NCI-H526 (cell line): ENCODE results near the gene NSRP1.
"Not testable (repeated sequence)": the region's sequence is repeated elsewhere in the genome, so short reads cannot be mapped to it uniquely, and the experiment has no call there.

ENCODE experiments used
- DNase-seq, 2 experiments: peaks; one replicate each; lab custom pipeline; 2025; lab: John Stamatoyannopoulos, UW

The NSRP1 gene

GRCh38 chr17:30187573-30187972, 71.0 kb downstream of the NSRP1 start:
- no peak for DNase-seq

DNA sequence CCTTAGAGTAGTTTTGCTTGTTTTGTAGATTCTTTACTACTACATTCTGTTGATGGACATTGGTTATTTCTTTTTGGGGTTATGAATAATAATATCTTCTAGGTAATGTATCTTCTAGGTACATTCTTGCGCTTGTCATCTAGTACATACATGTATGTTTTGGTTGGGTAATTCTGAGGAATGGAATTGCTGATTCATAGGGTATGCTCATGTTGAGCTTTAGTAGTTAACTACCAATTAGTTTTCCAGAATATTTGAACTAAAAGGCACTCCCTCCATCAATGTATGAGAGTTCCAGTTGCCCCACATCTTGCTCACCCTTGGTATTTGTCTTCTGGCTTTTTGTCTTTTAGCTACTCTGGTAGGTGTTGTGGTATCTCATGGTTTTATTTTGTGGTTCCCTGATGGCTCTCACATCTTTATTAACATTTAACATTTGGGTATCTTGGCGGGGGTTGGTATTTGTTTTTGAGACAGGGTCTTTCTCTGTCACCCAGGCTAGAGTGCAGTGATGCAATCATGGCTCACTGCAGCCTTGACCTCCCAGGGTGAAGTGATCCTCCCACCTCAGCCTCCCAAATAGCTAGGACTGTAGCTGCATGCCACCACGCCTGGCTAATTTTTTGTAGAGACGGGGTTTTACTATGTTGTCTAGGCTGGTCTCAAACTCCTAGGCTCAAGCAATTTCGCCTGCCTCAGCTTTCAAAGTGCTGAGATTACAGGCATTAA, 71.8 kb downstream of the NSRP1 start:
- no peak for DNase-seq

GRCh38 chr17:30191072-30191471, 74.5 kb downstream of the NSRP1 start:
- no peak for DNase-seq

DNA sequence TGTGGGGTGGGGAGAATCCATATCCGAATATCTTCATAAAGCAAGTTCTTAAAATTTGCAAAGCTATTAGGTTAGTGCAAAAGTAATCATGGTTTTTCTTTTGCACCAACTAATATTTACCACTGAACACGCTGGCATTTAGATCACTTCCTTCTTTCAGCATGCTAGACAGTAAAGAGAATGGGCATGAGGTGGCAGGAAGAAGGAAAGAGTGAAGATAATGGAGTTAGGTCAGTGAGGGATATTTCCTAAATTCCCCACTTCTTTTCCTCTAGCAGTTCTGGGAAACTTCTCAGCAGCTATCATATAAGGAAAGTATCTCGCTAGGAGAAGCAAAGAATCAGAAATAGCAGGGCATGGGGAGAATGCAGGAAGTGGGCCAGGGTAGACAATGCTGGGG, 79.9 kb downstream of the NSRP1 start:
- no peak for DNase-seq

DNA sequence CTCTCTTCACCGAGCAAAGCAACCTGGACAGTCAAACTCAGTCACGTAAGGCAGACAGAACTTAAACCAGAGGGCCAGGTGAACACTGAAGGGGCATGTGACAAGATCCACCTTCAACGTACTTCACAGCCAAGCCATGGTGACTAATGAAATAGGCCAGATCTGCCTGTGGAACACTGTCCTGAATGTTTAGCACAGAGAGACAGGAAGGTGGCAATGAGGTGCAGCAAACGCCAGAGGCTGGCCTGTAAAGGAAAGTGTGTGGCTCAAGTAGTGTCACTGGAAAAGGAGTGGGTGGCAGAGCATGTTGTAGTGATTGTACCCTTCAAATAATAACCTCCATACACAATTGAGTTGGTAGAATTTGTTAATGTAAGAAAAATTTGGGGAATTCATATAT, 80.8 kb downstream of the NSRP1 start:
- DNase-seq, result no peak

- no peak for DNase-seq
Measured at GRCh38 chr17:30199600-30199999, 83.0 kb downstream of the NSRP1 start.

- DNase-seq, result no peak
Measured at GRCh38 chr17:30200106-30200505, 83.5 kb downstream of the NSRP1 start.

- not testable (repeated sequence) for DNase-seq
Measured at GRCh38 chr17:30200656-30201055, 84.0 kb downstream of the NSRP1 start.

- no peak for DNase-seq
Measured at GRCh38 chr17:30203471-30203981, 86.9 kb downstream of the NSRP1 start.

DNA sequence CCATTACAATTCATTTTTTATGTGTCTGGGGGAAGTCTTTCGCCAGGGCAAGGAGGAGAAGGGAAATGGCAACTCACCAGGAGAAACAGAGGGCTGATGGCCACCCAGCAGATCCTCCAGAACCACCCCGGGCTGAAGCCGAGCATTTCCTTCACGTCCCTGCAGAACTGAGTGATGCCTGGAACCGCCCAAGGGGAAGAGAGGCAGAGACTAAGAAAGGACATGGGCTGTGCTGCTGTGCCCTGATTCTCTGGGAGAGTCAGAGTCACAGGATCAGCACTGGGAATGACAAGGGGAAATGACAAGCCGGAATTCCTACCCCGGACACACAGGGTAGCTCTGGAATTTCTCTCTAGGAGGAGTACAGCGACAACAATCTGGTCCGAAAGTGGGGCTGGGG, 91.0 kb downstream of the NSRP1 start:
- DNase-seq, result no peak

DNA sequence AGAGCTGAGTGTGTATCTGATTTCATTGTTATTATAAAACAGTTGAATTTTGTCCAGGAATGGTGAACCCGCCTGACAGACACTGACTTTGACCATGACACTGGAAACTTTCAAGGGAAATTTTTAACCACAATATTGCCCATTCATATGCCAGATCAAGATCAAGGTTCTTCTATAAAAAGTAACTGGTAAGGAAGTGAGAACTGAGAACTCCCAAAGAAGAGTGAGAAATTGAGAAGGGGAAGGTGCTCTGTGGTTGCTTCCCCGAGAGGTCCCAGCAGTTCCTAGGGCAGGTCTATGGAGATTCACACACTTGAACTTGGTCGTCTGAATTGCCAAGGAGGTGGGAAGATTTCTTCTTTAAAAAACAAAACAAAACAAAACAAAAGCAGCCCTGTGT, 91.6 kb downstream of the NSRP1 start:
- no peak for DNase-seq

- DNase-seq, result no peak
Measured at GRCh38 chr17:30209930-30210329, 93.3 kb downstream of the NSRP1 start.

DNA sequence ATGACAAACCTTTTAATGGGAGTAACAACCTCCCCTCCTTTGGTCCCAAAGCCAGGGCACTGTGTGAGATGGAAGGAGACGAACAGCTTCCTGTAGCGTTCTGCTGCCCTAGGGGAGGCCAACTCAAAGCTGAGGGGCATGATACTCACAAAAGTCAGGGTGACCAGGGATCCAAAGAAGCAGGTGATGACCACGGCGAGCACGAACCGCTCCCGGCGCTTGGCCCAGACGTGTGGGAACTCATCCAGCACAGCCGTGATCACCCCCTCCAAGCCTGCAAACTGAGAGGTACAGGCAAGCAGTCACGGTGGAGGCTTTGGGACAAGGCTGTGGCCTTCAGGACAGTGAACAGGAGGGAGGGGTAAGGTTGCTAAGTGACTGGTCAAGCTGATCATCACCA, 93.8 kb downstream of the NSRP1 start:
- no peak for DNase-seq

DNA sequence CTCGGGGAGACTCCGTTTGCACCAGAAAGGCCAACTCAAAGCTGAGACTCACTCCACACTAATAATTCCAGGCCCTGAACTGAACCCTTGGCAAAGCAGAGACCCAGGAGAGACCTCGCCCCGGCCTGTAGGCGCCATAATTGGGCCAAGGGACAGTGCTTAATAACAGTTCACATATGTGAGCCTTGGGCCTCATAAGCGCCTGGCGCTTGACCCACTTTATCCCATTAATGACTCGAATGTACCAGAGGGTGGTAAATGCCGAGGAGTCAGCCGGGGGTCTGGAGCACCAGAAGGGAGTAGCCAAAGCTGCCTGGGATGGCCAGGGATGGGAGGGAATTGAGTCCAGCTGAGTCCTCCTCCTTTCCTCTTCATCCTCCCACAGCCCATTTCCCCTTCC, 94.3 kb downstream of the NSRP1 start:
- DNase-seq, result no peak

GRCh38 chr17:30211371-30211770, 94.8 kb downstream of the NSRP1 start:
- no peak for DNase-seq

DNA sequence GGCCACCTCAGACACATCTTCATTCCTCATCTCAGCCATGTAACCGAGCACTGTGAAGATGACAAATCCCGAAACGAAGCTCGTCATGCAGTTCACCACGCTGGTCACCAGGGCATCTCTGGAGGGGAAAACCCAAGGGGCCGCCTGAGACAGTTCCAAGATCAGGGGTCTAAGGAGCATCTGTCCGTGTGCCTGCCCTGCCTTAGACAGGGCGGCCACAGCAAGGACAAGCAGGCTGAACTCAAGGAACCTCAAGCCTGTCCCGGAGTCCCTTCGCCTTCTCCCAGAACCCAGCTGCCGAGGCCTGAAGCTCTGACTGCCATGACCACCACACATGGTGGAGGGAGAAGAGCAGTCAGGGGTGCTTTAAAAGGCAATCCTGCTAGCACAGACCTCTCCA, 96.1 kb downstream of the NSRP1 start:
- no peak for DNase-seq

DNA sequence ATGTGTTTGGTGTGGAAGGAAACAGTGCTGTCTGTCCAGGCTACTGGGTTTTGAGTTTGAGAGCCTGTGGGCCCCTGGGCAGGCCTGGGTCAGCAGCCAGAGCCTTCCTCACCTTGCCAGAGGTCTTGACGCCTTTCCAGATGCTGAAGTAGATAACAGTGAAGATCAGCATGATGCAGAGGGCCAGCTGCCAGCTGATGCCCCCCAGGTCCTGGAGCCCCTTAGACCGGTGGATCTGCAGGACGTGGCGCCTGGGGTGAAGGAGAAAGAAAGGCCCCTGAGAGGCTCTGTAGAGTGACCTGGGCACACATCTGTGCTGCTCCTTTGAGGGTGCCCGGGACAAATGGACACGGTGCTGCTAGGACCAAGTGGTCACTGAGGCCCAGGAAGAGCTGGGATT, 100.4 kb downstream of the NSRP1 start:
- DNase-seq, result no peak

GRCh38 chr17:30217746-30218245, 101.2 kb downstream of the NSRP1 start:
- no peak for DNase-seq

DNA sequence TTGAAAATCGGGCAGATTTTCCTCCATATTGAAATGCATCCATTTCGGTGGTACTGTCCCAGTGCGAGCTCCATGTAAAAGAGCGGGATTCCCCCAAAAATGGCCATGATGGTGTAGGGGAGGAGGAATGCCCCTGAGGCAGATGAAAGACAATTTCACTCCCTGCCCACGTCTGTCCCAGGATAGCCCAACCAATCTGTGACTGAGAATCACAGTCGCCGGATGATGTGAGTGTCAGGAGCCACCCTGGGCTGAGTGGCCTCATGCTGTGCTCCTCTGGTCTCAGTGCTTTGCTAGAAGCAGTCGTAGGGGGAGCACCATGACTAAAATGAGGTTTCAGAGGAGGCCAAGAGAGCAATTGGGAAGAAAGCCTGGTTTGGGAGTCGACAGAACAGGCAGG, 102.2 kb downstream of the NSRP1 start:
- DNase-seq, result no peak

DNA sequence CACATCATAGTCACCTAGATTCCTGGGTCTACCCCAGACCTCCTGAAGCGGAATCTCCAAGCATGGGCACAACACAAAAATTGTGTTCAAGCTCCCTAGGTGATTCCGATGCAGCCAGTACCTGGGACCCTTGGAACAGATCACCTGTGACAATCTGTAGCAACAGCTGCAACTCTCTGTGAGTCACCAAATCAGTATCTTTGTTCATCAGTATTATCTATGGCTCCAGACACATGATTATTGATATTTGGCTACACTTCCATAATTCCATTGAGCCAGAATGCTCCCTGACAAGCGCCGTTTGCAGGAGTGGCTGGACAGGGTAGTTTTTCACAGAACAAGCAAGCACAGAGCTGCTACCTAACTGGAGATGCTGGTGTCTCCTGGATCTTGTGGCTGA, 102.7 kb downstream of the NSRP1 start:
- DNase-seq, result no peak

DNA sequence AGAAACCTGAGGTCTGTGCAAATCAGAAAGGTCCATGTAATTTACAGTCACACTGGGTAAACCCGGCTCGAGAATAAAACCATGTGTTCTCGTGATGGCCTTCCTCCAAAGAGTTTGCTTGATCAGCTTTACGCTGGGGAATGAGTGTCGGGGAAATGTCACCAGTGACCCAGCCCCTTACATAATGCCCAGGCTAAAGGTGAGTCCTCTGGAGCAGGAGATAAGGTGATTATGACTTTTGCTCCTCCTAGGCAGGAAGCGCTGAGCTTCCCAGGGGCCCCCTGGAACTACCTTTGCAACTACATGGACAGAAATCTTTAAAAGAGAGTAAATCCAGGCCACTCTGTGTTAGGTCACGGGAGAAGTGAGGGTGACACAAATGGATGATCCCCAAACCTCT, 103.2 kb downstream of the NSRP1 start:
- DNase-seq, result no peak

- DNase-seq, result no peak
Measured at GRCh38 chr17:30220414-30220813, 103.8 kb downstream of the NSRP1 start.

DNA sequence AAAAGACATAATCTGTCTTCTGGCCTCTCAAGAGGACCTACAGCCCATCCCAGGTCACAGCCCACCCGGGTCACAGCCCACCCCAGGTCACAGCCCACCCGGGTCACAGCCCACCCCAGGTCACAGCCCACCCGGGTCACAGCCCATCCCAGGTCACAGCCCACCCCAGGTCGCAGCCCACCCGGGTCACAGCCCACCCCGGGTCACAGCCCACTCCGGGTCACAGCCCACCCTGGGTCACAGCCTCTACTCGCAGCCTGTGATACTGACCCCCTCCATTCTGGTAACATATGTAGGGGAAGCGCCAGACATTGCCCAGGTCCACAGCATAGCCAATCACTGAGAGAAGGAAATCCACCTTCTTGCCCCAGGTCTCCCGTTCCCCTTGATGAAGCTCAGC, 104.7 kb downstream of the NSRP1 start:
- no peak for DNase-seq

- DNase-seq, result no peak
Measured at GRCh38 chr17:30222251-30222650, 105.6 kb downstream of the NSRP1 start.
